Measurements from ENCODE around the gene CALHM4. TPM values are rescaled to one million over a fixed set of nuclear protein-coding genes. Genes with fewer than 3 reads are reported as not detected.
A peak's percentile ranks its signal among the peaks of the same experiment; 100 is the strongest.

The CALHM4 gene
- total RNA-seq, 3 donors from 2014 or later = not detected

GRCh38 chr6:116560130-116560529, 6.6 kb downstream of the CALHM4 start:
- H3K27me3 Mint-ChIP-seq (ENCODE audit: low read depth) = peaks cover 20% of the 10 kb centered on the region
- peaks cover 5% of the 10 kb centered on the region for H3K4me1 Mint-ChIP-seq (ENCODE audit: low read depth)
- H3K4me3 Mint-ChIP-seq = no peak overlapping the region
- H3K36me3 Mint-ChIP-seq (ENCODE audit: insufficient read depth) = no peaks in the 10 kb centered on the region
- H3K9me3 Mint-ChIP-seq = no peaks in the 10 kb centered on the region
- DNase-seq (no peak), ATAC-seq (no peak)

- H3K4me1 Mint-ChIP-seq (ENCODE audit: low read depth) = peaks cover 5% of the 10 kb centered on the region
- H3K9me3 Mint-ChIP-seq = no peaks in the 10 kb centered on the region
- DNase-seq (peak; percentile 61), ATAC-seq (peak; percentile 65 to 73)
- H3K4me3 Mint-ChIP-seq = no peak overlapping the region
- no peaks in the 10 kb centered on the region for H3K36me3 Mint-ChIP-seq (ENCODE audit: insufficient read depth)
- H3K27me3 Mint-ChIP-seq (ENCODE audit: low read depth) = peaks cover 27% of the 10 kb centered on the region
These were observed 7.9 kb downstream of the CALHM4 start for GRCh38 chr6:116561377-116562018.

- Mint-ChIP-seq H3K4me1 (ENCODE audit: low read depth) (peaks cover 5% of the 10 kb centered on the region), H3K36me3 (ENCODE audit: insufficient read depth) (no peaks in the 10 kb centered on the region), H3K27me3 (ENCODE audit: low read depth) (peaks cover 27% of the 10 kb centered on the region), H3K9me3 (no peaks in the 10 kb centered on the region), H3K4me3 (no peak overlapping the region)
- DNase-seq (no peak), ATAC-seq (no peak)
These were observed 8.5 kb downstream of the CALHM4 start for GRCh38 chr6:116562019-116562403.

- Mint-ChIP-seq H3K4me3 (no peak overlapping the region), H3K36me3 (ENCODE audit: insufficient read depth) (no peaks in the 10 kb centered on the region)
These were observed 9.1 kb downstream of the CALHM4 start for GRCh38 chr6:116562614-116563013.

GRCh38 chr6:116563830-116564229, 10.3 kb downstream of the CALHM4 start:
- Mint-ChIP-seq H3K4me1 (ENCODE audit: low read depth) (peaks cover 5% of the 10 kb centered on the region), H3K9me3 (no peaks in the 10 kb centered on the region), H3K4me3 (no peak overlapping the region), H3K36me3 (ENCODE audit: insufficient read depth) (no peaks in the 10 kb centered on the region), H3K27me3 (ENCODE audit: low read depth) (peaks cover 27% of the 10 kb centered on the region)
- ATAC-seq (no peak), DNase-seq (no peak)

More at GRCh38 chr6:116562614-116563013, 9.1 kb downstream of the CALHM4 start:
- no peak for ATAC-seq
- no peak for DNase-seq
- Mint-ChIP-seq H3K4me1 (ENCODE audit: low read depth) (peaks cover 5% of the 10 kb centered on the region), H3K27me3 (ENCODE audit: low read depth) (peaks cover 27% of the 10 kb centered on the region), H3K9me3 (no peaks in the 10 kb centered on the region)

GRCh38 chr6:116564311-116564710, 10.8 kb downstream of the CALHM4 start:
- Mint-ChIP-seq H3K9me3 (no peaks in the 10 kb centered on the region), H3K36me3 (ENCODE audit: insufficient read depth) (no peaks in the 10 kb centered on the region), H3K4me3 (no peak overlapping the region), H3K27me3 (ENCODE audit: low read depth) (peaks cover 27% of the 10 kb centered on the region), H3K4me1 (ENCODE audit: low read depth) (peaks cover 10% of the 10 kb centered on the region)
- no peak for ATAC-seq
- no peak for DNase-seq

- Mint-ChIP-seq H3K4me1 (ENCODE audit: low read depth) (peaks cover 15% of the 10 kb centered on the region), H3K27me3 (ENCODE audit: low read depth) (peaks cover 27% of the 10 kb centered on the region), H3K4me3 (peak overlapping the region; percentile 35), H3K36me3 (ENCODE audit: insufficient read depth) (no peaks in the 10 kb centered on the region), H3K9me3 (no peaks in the 10 kb centered on the region)
- ATAC-seq = peak; percentile 66 to 73
- no peak for DNase-seq
These were observed 11.6 kb downstream of the CALHM4 start for GRCh38 chr6:116564921-116565872.

- no peak for ATAC-seq
- H3K4me1 Mint-ChIP-seq (ENCODE audit: low read depth) = peaks cover 29% of the 10 kb centered on the region
These were observed 14.6 kb downstream of the CALHM4 start for GRCh38 chr6:116568111-116568510.

GRCh38 chr6:116568821-116569755, 15.5 kb downstream of the CALHM4 start:
- Mint-ChIP-seq H3K27me3 (ENCODE audit: low read depth) (peaks cover 10% of the 10 kb centered on the region), H3K9me3 (no peaks in the 10 kb centered on the region), H3K4me1 (ENCODE audit: low read depth) (peaks cover 39% of the 10 kb centered on the region), H3K36me3 (ENCODE audit: insufficient read depth) (peaks cover 4% of the 10 kb centered on the region), H3K4me3 (peak overlapping the region; percentile 96)
- DNase-seq (no peak), ATAC-seq (no peak)

More at GRCh38 chr6:116568111-116568510, 14.6 kb downstream of the CALHM4 start:
- no peaks in the 10 kb centered on the region for H3K36me3 Mint-ChIP-seq (ENCODE audit: insufficient read depth)
- no peaks in the 10 kb centered on the region for H3K9me3 Mint-ChIP-seq
- DNase-seq = no peak
- H3K27me3 Mint-ChIP-seq (ENCODE audit: low read depth) = peaks cover 17% of the 10 kb centered on the region
- H3K4me3 Mint-ChIP-seq = no peak overlapping the region

GRCh38 chr6:116570856-116571682, 17.5 kb downstream of the CALHM4 start, which contains the start of gene RWDD1:
Gene RWDD1, plus strand, starts transcription at chr6:116571504. Its CDS starts 79 bp downstream, at chr6:116571583.
- H3K36me3 Mint-ChIP-seq (ENCODE audit: insufficient read depth) = peaks cover 15% of the 10 kb centered on the region
- peak within 1 kb of the TSS; percentile 96 for H3K4me3 Mint-ChIP-seq
- ATAC-seq = peak; percentile 97
- peak; percentile 95 for DNase-seq
- H3K9me3 Mint-ChIP-seq = no peaks in the 10 kb centered on the region
- H3K27me3 Mint-ChIP-seq (ENCODE audit: low read depth) = no peaks in the 10 kb centered on the region
- peaks cover 44% of the 10 kb centered on the region for H3K4me1 Mint-ChIP-seq (ENCODE audit: low read depth)

GRCh38 chr6:116571683-116572000, 18.1 kb downstream of the CALHM4 start:
- DNase-seq (no peak), ATAC-seq (no peak)
- peak overlapping the region; percentile 96 for H3K4me3 Mint-ChIP-seq
- H3K4me1 Mint-ChIP-seq (ENCODE audit: low read depth) = peaks cover 49% of the 10 kb centered on the region
- H3K36me3 Mint-ChIP-seq (ENCODE audit: insufficient read depth) = peaks cover 20% of the 10 kb centered on the region
- H3K27me3 Mint-ChIP-seq (ENCODE audit: low read depth) = no peaks in the 10 kb centered on the region
- no peaks in the 10 kb centered on the region for H3K9me3 Mint-ChIP-seq

GRCh38 chr6:116572162-116572561, 18.6 kb downstream of the CALHM4 start:
- H3K9me3 Mint-ChIP-seq = no peaks in the 10 kb centered on the region
- no peak for ATAC-seq

GRCh38 chr6:116575227-116575626, 21.7 kb downstream of the CALHM4 start:
- Mint-ChIP-seq H3K9me3 (no peaks in the 10 kb centered on the region), H3K36me3 (ENCODE audit: insufficient read depth) (peaks cover 30% of the 10 kb centered on the region)

More at GRCh38 chr6:116572162-116572561, 18.6 kb downstream of the CALHM4 start:
- Mint-ChIP-seq H3K27me3 (ENCODE audit: low read depth) (no peaks in the 10 kb centered on the region), H3K4me1 (ENCODE audit: low read depth) (peaks cover 52% of the 10 kb centered on the region), H3K36me3 (ENCODE audit: insufficient read depth) (peaks cover 21% of the 10 kb centered on the region), H3K4me3 (peak overlapping the region; percentile 96)
- DNase-seq = no peak

More at GRCh38 chr6:116575227-116575626, 21.7 kb downstream of the CALHM4 start:
- ATAC-seq (no peak), DNase-seq (no peak)
- no peak overlapping the region for H3K4me3 Mint-ChIP-seq
- H3K4me1 Mint-ChIP-seq (ENCODE audit: low read depth) = peaks cover 54% of the 10 kb centered on the region
- H3K27me3 Mint-ChIP-seq (ENCODE audit: low read depth) = no peaks in the 10 kb centered on the region

Data from activated T-cell treated with anti-CD3 and anti-CD28 coated beads, Interleukin-2, amount 50 U/mL, for 4 hours (primary cell).